ENCODE results near the gene SLC25A45. TPM values are rescaled to one million over a fixed set of nuclear protein-coding genes. Genes with fewer than 3 reads are reported as not detected.

Gene SLC25A45
- total RNA-seq, 1 experiment from 2014 or later = 1.1 TPM

- no peak overlapping the region for H3K9ac ChIP-seq (ENCODE audit: extremely low read depth, insufficient read length, low read length)
- no peaks in the 10 kb centered on the region for H3K36me3 Mint-ChIP-seq (ENCODE audit: insufficient read depth in 1 of 3, low read depth in 3 of 3)
- no peak overlapping the region for H2AK5ac ChIP-seq (ENCODE audit: insufficient read length, low read length)
- no peak overlapping the region for H2BK5ac ChIP-seq (ENCODE audit: insufficient read length, low read length)
- no peak overlapping the region for H2BK12ac ChIP-seq (ENCODE audit: insufficient read length, low read depth, low read length)
- H2BK20ac ChIP-seq (ENCODE audit: low read depth, low read length, poor library complexity, severe bottlenecking) = no peak overlapping the region
- no peak overlapping the region for H3K14ac ChIP-seq (ENCODE audit: insufficient read depth, low read length)
- H3K27me3 ChIP-seq (ENCODE audit: insufficient read depth, low read length) = no peaks in the 10 kb centered on the region
- no peak for DNase-seq
- no peak overlapping the region for H3K56ac ChIP-seq (ENCODE audit: insufficient read length, low read depth, low read length)
- TF ChIP-seq, protein P1, sequence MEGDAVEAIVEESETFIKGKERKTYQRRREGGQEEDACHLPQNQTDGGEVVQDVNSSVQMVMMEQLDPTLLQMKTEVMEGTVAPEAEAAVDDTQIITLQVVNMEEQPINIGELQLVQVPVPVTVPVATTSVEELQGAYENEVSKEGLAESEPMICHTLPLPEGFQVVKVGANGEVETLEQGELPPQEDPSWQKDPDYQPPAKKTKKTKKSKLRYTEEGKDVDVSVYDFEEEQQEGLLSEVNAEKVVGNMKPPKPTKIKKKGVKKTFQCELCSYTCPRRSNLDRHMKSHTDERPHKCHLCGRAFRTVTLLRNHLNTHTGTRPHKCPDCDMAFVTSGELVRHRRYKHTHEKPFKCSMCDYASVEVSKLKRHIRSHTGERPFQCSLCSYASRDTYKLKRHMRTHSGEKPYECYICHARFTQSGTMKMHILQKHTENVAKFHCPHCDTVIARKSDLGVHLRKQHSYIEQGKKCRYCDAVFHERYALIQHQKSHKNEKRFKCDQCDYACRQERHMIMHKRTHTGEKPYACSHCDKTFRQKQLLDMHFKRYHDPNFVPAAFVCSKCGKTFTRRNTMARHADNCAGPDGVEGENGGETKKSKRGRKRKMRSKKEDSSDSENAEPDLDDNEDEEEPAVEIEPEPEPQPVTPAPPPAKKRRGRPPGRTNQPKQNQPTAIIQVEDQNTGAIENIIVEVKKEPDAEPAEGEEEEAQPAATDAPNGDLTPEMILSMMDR (conservative IDR thresholded peaks at IDR 0.05) = no peak
- H3K18ac ChIP-seq (ENCODE audit: insufficient read length, low read depth, low read length) = no peak overlapping the region
- H3K27ac Mint-ChIP-seq = no peak overlapping the region
- no CpG with 5 or more reads among the region's 8 CpGs for WGBS (ENCODE audit: extremely low coverage, insufficient read length, low lambda C conversion rate)
- H4K8ac ChIP-seq (replicated peaks; ENCODE audit: insufficient read length, low read depth, low read length) = no peak overlapping the region
- H3K23me2 ChIP-seq (ENCODE audit: insufficient read length, low read depth, low read length, poor library complexity, severe bottlenecking) = no peaks in the 10 kb centered on the region
- no peak overlapping the region for H3K4ac ChIP-seq (ENCODE audit: low read depth, low read length)
- no peak overlapping the region for H2BK120ac ChIP-seq (ENCODE audit: low read depth, low read length, poor library complexity, severe bottlenecking)
- H3K23ac ChIP-seq (ENCODE audit: insufficient read length, low read depth, low read length) = no peak overlapping the region
- H3K27ac ChIP-seq (ENCODE audit: insufficient read length, low read depth, low read length) = no peak overlapping the region
- H3K4me1 ChIP-seq (ENCODE audit: insufficient read depth, low read length) = no peaks in the 10 kb centered on the region
- no peaks in the 10 kb centered on the region for H3K79me1 ChIP-seq (ENCODE audit: insufficient read depth, low read depth, low read length, poor library complexity, severe bottlenecking)
- no peak overlapping the region for H2AFZ ChIP-seq (ENCODE audit: low read length)
- H4K20me1 ChIP-seq (ENCODE audit: control insufficient read depth, insufficient read depth, insufficient read length) = no peaks in the 10 kb centered on the region
- no peak overlapping the region for H4K5ac ChIP-seq (ENCODE audit: insufficient read length, low read depth, low read length)
- H3K79me2 ChIP-seq (ENCODE audit: insufficient read depth, low read length) = no peaks in the 10 kb centered on the region
- H4K91ac ChIP-seq (ENCODE audit: insufficient read length, low read depth, low read length) = no peak overlapping the region
- no peak overlapping the region for H3K4me2 ChIP-seq (ENCODE audit: insufficient read depth, insufficient read length, low read length)
- H3K9me3 ChIP-seq (ENCODE audit: control insufficient read depth, low read depth, low read length) = no peaks in the 10 kb centered on the region
- no peak overlapping the region for H3T11ph ChIP-seq (ENCODE audit: low read length)
- peaks cover 17% of the 10 kb centered on the region for H3K27me3 Mint-ChIP-seq (ENCODE audit: low read depth)
- H3K4me1 Mint-ChIP-seq = peaks cover 4 to 9% of the 10 kb centered on the region in 2 experiments; a peak in 3 of 4 replicates
- no peak overlapping the region for H3K4me3 Mint-ChIP-seq
- no peak overlapping the region for H2BK15ac ChIP-seq (ENCODE audit: low read depth, low read length)
- no peaks in the 10 kb centered on the region for H3K9me3 Mint-ChIP-seq
These were observed 5.4 kb downstream of the SLC25A45 start for GRCh38 chr11:65377036-65377435.

Measured in H9 (cell line).